Activated T-cell treated with anti-CD3 and anti-CD28 coated beads, Interleukin-2, amount 50 U/mL, for 1 hour (primary cell): ENCODE data around the gene TTPAL.
A peak's percentile ranks its signal among the peaks of the same experiment; 100 is the strongest.

Source experiments
- DNase-seq: peaks from one replicate; pipeline ENCODE4 v3.0.0-alpha.2; 2020

The TTPAL gene

DNA sequence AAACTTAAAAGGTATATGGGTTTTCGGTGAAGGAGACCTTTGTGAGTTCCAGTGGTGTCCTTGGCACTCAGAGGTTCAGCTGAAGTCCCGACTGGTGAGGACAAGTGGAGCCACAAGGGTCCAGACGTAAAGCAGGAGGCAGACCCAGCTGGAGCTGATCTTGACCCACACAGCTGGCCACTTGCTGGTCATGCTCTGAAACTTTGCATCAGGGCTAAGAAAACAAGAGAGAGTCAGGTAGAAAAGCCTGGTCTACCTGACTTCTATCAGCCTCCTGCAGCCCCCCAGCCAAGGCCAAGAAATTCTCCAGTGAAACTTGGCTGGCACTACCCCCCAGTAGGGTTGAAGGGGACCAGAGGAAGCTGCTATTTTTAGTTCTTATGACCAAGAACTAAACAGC lies 24.5 kb downstream of the TTPAL start:
- no peak for DNase-seq

DNA sequence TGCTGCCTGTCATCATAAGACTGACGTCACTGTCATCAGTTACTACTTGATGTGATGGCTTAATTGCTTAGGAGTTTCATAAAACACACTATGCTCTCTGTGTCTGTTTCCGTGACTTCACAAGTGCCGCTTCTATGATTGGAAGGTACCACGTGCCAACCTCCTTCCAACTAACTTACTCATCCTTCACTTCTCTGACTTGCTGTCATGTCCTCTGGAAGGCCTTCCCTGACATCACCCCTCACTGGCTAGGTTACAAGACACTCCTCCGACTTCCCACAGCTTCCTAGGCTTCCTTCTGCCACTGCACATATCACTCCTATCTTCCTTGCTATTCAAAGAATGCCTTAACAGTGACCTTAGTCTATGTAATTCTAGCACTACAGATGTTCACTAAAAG lies 25.8 kb downstream of the TTPAL start:
- no peak for DNase-seq

DNA sequence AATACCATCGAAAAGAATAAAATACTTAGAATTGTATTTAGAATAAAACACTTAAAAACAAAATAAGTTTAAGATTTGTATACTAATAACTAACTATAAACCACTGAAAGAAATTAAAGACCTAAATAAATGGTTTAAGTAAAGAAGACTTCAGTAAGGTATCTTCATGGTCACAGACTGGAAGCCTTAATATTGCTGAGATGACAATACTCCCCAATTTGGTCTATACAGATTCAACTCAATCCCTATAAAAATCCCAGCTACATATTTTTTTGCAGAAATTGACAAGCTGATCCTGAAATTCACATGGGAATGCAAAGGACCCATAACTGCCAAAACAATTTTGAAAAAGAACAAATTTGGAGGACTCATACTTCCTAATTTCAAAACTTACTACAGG lies 27.3 kb downstream of the TTPAL start:
- DNase-seq, result no peak

DNA sequence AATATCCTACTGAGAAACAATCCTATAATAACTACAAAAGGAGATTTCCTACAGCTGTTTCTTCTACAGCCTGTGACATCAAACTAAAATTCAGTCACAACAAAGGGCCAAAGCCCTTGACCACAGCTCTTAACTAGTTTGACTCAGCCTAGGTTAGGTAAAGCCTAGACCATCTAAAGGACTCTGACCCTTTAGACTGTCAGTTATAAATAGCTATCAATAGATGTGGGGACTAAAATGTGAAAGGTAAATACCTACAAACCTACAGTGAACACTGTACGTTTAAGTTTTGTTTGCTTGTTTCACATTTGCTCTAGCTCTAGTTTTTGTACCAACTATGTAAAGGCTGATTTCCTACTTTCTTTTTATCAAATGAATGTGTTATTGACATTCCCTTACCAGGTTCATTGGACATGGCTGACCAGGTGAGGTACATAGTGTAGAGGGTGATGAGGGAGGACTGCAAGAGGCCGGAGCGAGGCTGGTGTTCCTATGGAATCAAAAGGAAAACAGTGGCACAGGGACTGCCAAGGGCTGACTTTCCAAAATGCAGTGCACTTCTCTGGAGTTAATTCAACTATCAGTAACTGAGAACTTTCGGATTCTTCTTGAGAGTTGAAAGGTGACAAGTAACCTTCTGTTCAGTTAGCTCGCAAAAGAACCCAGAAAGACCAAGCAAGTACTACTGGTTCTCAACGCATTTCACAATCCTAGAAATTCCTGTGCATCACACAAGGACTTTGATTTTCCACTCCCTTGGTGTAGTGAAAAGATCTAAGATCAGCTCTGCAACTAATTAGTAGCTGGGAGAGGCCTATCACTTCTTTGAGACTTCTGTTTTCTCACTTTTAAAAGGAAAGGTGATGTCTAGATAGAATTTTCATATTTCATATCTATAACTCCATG lies 29.0 kb downstream of the TTPAL start:
- DNase-seq, result no peak

DNA sequence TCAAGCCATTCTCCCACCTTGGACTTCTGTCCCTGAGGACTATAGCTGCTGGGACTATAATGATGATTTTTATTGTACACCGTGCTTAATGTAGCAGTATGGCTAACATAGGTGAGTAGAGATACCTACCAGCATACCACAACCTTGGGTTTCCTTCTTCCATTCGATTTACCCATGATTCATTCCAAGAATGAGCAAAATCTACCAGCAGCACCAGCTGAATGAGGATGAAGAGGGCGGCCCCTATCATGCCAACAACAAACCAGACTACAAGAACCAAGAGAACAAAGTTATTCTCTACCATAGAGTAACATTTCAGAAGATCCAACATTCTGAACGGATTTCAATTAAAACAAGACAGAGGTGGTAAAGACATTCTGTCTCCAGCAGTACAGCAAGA lies 34.1 kb downstream of the TTPAL start:
- no peak for DNase-seq

DNA sequence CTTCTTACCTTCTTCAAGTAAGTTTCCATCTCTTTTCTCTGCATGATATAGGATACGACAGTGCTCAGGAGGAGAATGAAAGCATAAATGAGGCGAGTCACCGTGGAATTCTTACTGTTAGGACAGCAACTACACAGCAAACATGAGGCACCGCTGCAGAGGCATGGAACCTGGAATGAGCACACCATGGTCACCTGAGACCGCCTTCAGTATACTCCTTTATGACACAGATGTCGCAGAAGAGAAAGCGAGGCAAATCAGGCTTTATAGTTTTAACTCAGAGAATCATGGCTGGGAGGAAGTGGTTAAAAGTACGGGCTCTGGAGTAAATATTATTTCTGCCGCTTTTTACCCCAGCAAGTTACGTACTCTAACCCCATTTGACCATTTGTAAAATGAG lies 38.2 kb downstream of the TTPAL start:
- no peak for DNase-seq

DNA sequence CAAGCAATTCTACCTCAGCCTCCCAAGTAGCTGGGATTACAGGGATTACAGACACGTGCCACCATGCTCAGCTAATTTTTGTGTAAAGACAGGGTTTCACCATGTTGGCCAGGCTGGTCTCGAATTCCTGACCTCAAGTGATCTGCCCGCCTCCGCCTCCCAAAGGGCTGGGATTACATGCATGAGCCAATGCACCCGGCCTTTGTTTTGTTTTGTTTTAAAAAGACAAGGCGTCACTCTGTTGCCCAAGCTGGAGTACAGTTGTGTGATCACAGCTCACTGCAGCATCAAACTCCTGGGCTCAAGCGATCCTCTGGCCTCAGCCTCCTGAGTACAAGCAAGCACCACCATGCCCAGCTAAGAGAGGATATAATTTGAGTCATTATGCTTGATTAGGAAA lies 40.8 kb downstream of the TTPAL start:
- DNase-seq, result no peak

DNA sequence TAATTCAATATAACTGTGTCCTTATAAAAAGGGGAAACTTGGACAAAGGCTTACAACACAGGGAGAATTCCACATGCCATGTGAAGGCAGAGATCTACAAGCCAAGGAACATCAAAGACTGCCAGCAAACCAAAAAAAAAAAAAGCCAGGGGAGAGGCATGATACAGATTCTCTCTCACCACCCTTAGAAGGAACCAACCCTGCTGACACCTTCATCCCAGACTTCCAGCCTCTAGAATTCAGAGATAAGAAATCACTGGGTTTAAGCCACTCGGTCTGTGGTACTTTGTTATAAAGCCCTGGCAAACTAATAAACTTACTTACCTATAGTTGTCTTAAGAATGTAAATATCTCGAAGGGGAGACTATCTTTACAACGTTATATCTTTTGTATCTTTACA lies 41.8 kb downstream of the TTPAL start:
- no peak for DNase-seq

DNA sequence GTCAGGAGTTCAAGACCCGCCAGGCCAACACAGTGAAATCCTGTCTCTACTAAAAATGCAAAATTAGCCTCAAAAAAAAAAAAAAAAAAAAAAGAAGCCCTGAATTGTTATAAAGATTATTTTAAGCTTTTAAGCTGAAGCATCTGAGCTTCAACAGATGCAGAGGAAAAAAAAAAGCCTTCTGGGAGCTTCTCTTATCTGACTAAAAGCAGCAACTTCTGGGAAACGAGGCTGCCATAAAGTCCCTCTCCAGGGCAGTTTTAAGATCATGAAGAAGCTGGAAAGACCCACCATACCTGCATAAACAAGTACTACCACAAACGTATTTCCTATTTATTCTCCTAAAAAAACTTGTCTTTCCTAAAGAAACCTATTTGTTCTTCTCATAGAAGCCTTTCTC lies 42.6 kb downstream of the TTPAL start:
- no peak for DNase-seq

DNA sequence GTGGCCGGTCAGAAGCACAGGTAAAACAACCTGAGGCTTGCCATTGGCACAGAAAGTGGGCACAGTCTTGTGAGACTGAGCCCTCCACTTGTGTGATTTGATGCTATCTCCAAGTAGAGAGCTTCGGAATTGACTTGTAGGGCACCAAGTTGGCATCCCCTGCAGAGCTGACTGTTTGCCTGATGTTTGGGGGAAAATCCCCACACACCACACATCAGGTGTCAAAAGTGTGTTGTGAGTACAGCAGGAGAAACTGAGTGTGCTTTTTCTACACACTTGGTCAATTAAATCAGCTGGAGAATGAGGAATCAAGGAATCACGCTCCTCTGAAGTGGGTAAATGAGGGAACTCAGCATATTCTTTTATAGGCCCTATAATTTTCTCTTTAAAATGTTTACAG lies 45.2 kb downstream of the TTPAL start:
- DNase-seq, result peak; percentile 21

DNA sequence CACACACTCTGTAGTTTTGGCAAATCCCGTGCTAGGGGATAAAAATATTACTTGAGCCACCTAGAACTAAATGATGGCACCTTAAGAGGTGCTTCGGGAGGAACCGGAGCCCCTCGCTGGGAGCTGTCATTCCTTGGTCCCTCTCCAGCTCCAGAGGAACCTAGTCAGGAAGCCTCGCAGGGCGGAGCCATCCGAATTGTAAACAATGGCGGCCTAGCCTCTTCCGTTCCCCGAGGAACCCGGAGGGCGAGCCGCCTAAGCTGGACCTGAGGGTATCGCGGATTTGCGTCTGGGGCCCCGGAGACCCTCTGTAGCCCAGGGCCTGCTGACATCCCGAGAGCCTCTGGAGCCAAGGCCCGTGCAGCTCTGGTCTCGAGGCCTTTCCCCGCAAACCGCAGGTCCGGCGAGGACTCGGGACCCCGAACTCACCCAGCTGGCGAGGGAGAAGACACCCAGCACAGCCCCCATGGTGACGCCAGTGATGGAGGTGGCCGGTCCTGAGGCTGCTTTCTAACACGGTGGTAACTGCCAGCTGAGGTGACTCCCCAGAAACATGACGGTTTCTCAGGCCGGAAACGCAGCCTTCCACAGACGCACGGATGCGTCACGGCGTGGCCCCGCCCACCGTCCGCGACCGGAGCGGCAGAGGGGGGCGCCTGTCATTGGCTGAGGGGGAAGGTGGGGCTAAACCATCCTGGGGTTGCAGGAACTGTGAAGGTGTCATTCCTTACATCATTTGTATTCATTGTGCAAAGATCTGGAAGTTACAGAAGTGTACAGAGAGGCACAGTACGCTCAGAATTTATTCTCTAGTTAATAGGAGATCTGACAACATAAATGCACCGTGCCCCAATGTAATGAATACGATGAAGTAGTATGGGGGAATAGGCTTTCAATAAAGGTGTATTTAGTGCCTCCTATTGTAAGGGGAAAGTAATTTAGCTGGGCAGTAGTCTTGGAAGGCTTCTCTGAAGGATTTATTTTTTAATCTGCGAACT lies 46.1 kb downstream of the TTPAL start, which contains the start of gene SERINC3:
Gene SERINC3 (minus strand): TSS at position 587 of the 998 bp plus-strand sequence. CDS start 119 bp downstream, at position 468.
- DNase-seq, result peak; percentile 98

DNA sequence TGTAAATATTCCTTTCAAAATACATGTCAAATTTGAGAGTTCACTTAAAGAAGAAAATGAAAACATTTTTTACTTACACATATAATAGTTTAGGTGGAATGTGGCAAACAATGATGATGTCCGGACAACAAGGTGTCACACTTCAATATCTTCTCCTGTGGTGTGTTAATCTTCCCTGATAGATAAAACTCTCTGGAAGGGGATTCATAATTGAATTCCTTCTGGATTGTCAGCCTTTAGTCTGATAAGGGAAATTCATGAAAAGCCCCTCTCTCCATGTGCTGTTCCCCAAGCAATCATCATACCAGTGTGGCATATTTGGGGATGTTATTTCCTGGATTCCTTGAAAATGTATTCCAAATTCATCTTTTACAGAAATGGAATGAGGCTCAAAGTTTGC lies 47.2 kb downstream of the TTPAL start:
- no peak for DNase-seq

DNA sequence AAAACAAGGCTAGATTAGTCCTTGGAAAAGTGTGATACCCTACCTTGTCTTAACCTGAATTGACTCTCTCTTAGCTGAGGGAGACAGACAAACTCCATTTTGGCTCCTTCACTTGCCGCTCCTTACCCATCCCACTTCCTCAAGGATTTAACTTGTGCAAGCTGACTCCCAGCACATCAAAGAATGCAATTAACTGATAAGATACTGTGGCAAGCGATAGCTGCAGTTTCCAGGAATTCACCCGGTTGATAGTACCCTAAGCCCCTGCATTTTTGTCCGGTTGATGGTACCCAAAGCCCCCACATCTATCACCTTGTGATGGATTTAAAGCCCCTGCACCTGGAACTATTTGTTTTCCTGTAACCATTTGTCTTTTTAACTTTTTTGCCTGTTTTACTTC lies 48.1 kb downstream of the TTPAL start:
- no peak for DNase-seq

DNA sequence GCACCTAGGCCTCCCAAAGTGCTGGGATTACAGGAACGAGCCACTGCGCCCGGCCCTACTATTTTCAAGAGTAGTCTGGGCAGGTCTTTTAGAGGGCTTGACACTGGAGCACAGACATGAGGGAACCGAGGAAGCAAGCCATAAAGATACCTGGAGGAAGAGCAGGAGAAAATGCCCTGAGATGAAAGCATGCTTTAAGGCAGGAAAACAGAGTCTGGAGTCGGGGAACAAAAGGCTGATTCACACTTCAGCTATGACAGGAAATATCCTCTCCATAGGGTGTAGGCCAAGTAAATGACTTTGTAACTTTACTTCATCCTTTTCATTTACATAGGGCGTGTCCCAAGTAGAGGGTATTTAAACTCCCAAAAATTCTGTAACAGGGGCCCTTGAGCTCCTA lies 50.5 kb downstream of the TTPAL start:
- no peak for DNase-seq

DNA sequence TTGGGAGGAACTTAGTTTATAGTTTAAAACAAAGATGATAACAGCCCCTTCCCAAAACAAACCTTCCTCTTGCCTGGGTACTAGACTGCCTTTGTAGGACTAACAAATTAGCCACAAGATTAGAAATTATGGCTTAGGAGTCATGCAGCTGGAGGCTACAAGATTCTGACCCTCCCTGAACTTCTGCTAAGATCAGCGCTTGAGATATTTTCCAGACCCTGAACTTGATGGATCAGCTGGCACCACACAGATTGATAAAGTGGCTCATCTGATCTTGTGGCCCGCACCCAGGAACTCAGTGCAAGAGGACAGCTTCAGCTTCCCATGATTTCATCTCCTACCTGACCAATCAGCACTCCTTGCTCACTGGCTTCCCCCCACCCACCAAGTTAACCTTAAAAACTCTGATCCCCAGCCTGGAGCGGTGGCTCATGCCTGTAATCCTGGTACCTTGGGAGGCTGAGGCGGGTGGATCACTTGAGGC lies 52.1 kb downstream of the TTPAL start:
- DNase-seq, result no peak

DNA sequence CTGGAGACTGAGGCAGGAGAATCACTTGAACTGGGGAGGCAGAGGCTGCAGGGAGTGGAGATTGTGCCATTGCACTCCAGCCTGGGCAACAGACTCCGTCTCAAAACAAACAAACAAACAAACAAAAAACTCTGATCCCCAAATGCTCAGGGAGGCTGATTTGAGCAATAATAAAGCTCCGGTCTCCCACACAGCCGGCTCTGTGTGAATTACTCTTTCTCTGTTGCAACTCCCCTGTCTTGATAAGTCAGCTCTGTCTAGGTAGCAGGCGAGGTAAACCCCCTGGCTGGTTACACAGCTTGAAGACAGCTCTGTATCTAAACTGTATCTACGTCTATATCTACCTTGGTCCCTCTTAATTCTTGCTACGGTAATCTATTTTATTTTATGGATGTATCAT lies 52.6 kb downstream of the TTPAL start:
- no peak for DNase-seq

DNA sequence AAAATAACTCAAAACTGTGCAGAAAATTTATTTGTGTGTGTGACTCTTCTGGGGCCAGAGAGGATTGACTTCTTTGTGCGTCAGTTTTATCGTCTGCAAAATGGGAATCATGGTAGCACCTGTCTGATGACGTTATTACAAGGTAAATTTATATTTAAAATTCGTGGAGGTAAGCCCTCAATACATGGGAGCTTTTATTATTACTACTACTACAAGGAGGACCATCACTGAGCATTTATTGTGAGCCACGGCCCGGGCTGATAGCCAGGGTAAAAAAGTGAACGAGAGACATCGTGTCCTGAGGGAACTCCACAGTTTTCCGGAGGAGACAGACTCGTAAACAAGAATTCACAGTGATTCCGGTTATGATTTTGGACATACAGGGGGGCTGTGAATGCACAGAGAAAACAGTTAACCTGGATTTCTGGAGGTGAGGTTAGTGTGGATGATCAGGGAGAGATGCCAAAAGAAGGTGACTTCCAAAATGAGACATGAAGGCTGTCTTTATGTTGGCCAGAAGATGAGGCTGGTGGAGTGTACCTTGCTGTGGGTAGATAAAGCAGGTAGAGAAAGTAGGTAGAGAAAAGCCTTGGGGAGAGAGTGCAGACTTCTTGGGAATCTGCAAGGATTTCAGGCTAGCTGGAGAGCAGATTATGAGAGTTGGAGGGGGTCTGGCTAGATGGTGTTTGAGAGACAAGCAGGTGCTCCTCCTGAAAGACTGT lies 56.7 kb downstream of the TTPAL start:
- DNase-seq, result peak; percentile 23

DNA sequence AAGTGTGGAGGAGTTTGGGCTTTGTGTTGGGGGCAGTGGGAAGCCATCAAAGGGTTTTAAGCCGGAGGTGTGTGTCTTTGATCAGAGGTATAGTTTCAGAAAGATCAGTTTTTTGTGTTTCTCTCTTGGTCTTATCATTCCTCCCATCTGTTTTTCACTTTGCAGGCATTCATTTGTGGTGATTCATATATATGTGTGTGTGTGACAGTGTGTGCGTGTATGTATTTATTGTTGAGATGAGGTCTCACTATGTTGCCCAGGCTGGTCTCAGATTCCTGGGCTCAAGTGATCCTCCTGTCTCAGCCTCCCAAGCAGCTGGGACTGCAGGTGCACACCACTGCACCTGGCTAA lies 57.3 kb downstream of the TTPAL start:
- no peak for DNase-seq

DNA sequence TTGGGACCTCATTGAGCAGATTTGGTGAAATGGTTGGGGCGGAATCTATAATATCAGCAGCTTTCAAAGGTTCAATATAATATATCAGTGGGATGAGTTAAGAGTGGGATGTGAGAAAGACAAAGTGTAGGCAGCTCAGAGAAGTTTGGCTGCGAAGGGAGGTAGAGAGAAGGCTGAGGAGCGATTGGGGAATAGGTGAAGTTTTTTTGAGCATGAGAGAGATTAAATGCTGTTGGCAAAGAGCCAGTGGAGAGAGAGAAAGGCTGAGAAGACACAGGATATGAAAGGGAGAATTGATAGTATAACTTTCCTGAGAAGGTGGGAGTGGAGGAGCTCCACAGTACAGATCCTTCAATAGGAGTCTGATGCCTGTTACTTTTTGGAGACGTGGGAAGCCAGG lies 58.3 kb downstream of the TTPAL start:
- no peak for DNase-seq

DNA sequence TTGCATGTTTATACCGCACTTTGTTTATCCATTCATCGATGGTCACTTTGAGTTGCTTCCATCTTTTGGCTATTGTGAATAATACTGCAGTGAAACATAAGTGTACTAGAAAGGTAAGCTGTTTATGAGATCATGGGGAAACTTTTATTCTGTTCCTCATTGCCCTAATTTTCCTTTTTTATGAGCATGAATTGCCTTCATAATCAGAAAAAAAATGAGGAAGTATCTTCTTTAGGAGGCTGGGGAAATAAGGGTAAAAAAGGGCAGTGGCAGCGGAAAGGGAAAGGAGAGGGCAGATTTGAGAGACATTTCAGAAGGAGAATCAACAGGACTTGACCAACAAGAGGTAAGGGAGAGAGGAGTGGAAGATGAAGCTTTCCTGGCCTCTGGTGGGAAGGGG lies 60.5 kb downstream of the TTPAL start:
- no peak for DNase-seq

DNA sequence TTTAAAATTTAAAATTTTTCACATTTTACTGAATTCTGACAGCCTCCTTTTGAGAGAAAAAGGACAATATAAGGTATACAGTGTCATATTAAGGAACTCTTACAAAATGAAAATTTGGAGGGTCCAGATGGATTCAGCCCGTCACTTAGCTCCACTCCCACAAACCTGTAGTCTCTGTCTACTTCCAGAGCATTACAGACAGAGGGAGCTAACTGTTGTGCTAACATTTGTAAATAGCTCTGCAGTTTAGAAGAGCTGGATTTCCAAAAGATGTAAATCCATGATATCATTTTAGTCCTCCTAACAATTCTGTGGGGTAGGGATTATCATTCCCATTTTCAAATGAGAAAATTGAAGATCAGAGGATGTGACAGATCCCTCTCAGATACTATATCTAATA lies 62.3 kb downstream of the TTPAL start:
- DNase-seq, result no peak

DNA sequence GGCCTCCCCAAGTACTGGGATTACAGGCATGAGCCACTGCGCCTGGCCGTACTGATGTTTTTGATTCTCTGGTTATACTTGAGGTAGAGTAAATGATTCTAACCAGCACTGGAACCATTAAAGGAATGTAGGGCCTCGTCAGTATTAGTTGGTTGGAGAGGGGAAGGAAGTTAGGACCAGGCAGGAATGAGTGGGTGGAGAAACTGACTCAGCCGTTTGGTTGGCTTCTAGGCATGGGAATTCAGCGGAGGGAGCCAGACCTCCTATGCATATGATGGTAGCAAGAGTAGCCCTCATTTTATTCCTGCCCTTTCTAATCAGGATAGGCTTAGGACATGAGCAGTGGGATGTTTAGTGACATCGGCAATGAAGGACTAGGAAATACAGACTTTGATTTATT lies 65.2 kb downstream of the TTPAL start:
- DNase-seq, result no peak

DNA sequence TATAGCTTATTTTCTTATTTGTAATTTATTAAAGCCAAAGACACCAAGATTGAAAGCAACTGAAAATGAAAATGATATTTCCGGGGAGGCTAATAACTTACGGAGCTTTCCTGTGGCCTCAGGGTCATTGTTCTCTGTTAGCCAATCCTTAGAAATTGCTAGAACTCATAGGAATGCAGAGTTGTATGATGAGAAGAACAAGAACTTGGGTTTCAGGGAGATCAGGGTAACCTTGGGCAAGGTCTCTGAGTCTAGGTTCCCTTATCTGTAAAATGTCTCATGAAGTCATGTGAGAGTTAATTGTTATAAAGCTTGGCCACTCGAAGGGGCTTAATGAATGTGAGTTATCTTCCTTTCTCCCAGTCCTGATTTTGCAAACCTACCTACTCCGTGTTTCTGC lies 66.3 kb downstream of the TTPAL start:
- no peak for DNase-seq
